Mucosa of descending colon (tissue), 3 donors: ENCODE results near the gene SIGMAR1. TPM values are rescaled to one million over a fixed set of nuclear protein-coding genes. Genes with fewer than 3 reads are reported as not detected.
A peak's percentile ranks its signal among the peaks of the same experiment; 100 is the strongest.

Experiments
- ATAC-seq: fragments of 200-7000 bp; cut with Tn5 transposase; one replicate; pipeline ENCODE4 v1.9.1; 2020; ENCODE audit warnings: mild to moderate bottlenecking, moderate library complexity
- DNase-seq, 3 donors: peaks; one replicate each; pipeline ENCODE4 v3.0.0-alpha.2; 2020
- H3K36me3 ChIP-seq: fragments of 200-600 bp; one replicate; pipeline ENCODE4 v1.8.0; 2021; ENCODE audit warnings: low read depth, mild to moderate bottlenecking
- H3K4me1 ChIP-seq: fragments of 200-600 bp; one replicate; pipeline ENCODE4 v1.8.0; 2021; ENCODE audit warnings: low read depth, mild to moderate bottlenecking
- H3K4me3 ChIP-seq: fragments of 200-600 bp; one replicate; pipeline ENCODE4 v1.8.0; 2021; ENCODE audit warnings: mild to moderate bottlenecking
- H3K9me3 ChIP-seq: fragments of 200-600 bp; one replicate; pipeline ENCODE4 v1.8.0; 2021; ENCODE audit warnings: mild to moderate bottlenecking
- intact Hi-C, 2 donors: fragments of 100-400 bp; cut with DNase I in 1 of 2; cut with micrococcal nuclease in 1 of 2; formaldehyde crosslinking; loops; one replicate each; pipeline versions ENCODE4 v1.11.0 to v1.11.1; 2022; cut with DNase I, micrococcal nuclease
- total RNA-seq, 3 donors: library from RNA; stranded (reverse); fragmentation: NEBNext Ultra II Directional in 2 of 3; extraction: Animal tissue kit (Norgen Biotek cat#: 25700) in 2 of 3; gene quantifications; one replicate each; pipeline versions ENCODE4 v1.2.1 to v1.2.4, GENCODE V29; 2021 to 2023
- TF ChIP-seq, protein P1 (sequence below): fragments of 200-600 bp; IDR thresholded peaks from one replicate; pipeline ENCODE4 v1.8.0; 2022; ENCODE audit warnings: antibody characterized with exemption, mild to moderate bottlenecking
- donor health status: DM: no; HTN: no; CAD: no; lungs with moderate emphysema.
- donor health status: DM: no; HTN: no; CAD: no.
- donor health status: DM: no; HTN: yes; CAD: no.

SIGMAR1 gene
- total RNA-seq, 3 donors from 2014 or later = 48.1 to 59.8 (median 49.6) TPM

DNA sequence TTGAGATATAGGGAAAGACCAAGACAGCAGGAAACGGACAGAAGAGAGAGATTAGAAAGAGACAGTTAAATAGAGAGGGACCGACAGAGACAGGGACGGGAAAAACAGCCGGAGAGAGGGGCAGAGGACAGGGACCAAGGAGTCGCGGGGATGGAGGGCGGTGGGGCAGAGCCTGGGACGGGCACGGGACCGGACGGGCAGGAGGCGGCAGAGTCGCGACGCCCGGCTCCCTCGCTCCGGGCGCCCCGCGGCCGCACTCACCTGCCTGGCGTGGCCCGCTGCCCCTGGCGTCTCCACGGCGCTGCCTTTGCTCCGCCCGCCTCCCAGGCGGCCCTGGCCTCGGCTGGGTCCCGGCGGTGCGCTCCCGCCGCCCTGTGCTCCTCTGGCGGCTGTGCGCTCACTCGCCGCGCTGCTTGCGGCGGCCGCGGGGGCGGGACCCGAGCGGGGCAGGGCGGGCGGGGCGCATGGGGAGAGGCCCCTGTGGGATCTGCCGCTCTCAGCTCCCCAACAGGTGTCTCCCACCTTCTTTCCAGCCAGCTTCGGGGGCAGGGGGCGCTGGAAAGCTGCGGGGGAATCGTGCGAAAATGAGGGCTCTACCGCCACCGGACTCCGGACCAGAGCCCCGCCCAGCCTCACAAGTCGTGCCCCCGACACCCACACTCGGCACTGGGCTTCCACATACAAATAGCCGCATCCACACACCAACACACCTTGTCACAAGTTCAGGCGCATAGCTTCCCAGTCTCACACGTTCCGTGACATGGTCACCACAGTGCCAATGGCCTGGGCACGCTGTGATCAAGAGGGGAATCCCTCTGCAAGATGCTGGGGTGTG, 8.7 kb downstream of the SIGMAR1 start, which contains the start of gene ARID3C:
Gene ARID3C, minus strand, starts transcription at position 411 of the 835 bp plus-strand sequence. CDS start 1,052 bp downstream, outside the sequence.
- H3K4me1 ChIP-seq = peaks cover 23% of the 10 kb centered on the region
- DNase-seq = peak in 2 of 3 donors; percentile 34 to 69
- no peak within 1 kb of the TSS for H3K4me3 ChIP-seq
- no peaks in the 10 kb centered on the region for H3K9me3 ChIP-seq
- ATAC-seq = peak; percentile 86
- TF ChIP-seq, protein P1, sequence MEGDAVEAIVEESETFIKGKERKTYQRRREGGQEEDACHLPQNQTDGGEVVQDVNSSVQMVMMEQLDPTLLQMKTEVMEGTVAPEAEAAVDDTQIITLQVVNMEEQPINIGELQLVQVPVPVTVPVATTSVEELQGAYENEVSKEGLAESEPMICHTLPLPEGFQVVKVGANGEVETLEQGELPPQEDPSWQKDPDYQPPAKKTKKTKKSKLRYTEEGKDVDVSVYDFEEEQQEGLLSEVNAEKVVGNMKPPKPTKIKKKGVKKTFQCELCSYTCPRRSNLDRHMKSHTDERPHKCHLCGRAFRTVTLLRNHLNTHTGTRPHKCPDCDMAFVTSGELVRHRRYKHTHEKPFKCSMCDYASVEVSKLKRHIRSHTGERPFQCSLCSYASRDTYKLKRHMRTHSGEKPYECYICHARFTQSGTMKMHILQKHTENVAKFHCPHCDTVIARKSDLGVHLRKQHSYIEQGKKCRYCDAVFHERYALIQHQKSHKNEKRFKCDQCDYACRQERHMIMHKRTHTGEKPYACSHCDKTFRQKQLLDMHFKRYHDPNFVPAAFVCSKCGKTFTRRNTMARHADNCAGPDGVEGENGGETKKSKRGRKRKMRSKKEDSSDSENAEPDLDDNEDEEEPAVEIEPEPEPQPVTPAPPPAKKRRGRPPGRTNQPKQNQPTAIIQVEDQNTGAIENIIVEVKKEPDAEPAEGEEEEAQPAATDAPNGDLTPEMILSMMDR = no peak
- no peaks in the 10 kb centered on the region for H3K36me3 ChIP-seq
- intact Hi-C loops = no loop called here

DNA sequence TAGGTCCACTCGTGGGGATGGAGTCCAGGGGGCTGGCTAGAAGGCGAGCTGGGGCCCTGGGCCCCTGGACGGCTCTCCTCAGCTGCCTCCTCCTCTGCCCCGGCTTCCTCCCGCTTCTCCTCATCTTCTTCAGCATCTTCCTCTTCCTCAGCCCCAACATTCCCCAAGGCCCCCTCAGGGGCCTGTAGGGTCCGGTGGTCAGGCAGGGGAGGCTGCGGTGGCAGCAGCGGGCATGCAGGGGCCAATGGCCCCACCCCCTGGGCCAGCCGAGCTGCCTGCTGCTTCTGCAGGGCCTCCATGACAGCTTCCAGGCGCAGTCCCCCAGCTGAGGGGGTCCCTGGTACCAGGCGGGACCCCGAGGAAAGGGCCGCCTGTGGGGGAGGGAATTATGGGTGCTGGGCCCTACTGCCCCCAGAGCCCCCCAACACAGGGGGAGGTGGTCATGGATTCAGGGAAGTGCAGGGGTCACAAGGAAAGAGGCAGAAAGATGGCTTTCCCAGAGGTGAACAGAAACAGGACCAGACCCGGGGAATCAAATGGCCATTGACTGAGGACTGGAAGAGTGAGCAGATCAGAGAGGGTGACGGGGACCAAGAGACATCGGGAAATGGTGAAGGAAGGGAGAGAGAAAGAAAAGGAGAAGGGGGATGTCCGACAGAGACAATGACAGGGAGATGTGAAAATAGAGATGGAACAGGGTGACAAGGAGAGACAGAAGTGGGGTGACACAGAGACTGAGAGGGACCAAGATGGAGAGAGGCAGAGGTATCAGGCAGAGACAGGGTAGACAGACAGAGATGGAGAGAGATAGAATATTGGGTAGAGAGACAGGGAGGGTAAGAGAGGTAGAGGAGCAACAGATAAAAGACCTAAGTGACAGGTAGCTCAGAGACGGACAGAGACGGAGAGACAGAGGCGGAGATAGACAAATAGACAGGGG, 9.6 kb downstream of the SIGMAR1 start:
- TF ChIP-seq, protein P1 = no peak
- intact Hi-C loops = no loop called here
- Histone ChIP-seq H3K4me1 (peaks cover 23% of the 10 kb centered on the region), H3K4me3 (no peak overlapping the region), H3K36me3 (no peaks in the 10 kb centered on the region), H3K9me3 (no peaks in the 10 kb centered on the region)
- ATAC-seq (no peak), DNase-seq (no peak)

GRCh38 chr9:34625186-34625486, 12.5 kb downstream of the SIGMAR1 start:
- no peak for ATAC-seq
- TF ChIP-seq, protein P1 = no peak
- Histone ChIP-seq H3K4me3 (no peak overlapping the region), H3K9me3 (no peaks in the 10 kb centered on the region), H3K4me1 (peaks cover 16% of the 10 kb centered on the region), H3K36me3 (no peaks in the 10 kb centered on the region)
- intact Hi-C loops = no loop called here
- no peak for DNase-seq

DNA sequence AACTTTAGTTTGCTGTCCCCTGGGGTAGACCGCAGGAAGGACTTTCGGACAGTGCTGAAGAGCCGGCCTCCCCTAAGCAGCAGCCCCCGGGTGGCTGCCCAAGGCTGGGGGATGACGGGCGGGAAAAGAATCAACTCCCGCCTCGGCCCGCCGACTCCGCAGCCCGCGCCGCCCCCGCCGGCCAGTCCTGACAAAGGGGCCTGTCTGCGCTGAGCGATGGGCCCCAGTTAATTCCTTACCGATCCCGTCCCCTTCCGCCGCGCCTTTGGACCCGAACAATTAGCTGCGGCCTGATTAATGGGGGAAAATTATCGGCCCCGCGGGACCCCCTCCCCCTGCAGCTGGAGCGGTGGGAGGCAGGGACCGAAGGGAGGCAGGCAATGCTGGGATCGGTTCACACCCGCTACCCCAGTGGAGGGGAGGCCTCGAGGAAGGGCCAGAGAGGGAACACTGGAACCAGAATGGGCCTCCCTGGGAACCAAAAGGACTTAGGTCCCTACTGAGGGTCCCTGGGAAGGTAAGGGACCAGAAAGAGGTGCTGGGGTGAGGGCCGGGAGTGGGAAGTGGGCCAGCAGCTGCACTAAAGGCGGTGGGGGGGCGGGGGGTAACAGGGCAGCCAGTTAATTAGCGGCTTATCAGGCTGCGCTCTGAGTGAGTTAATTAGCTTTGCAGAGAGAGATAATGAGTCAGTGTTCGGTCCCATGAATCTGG, 13.0 kb downstream of the SIGMAR1 start:
- Histone ChIP-seq H3K36me3 (no peaks in the 10 kb centered on the region), H3K4me3 (no peak overlapping the region), H3K9me3 (no peaks in the 10 kb centered on the region), H3K4me1 (peaks cover 17% of the 10 kb centered on the region)
- ATAC-seq (no peak), DNase-seq (no peak)
- intact Hi-C loops = no loop called here
- TF ChIP-seq, protein P1 = no peak

GRCh38 chr9:34623374-34624235, 14.0 kb downstream of the SIGMAR1 start:
- Histone ChIP-seq H3K36me3 (no peaks in the 10 kb centered on the region), H3K4me1 (peaks cover 15% of the 10 kb centered on the region), H3K9me3 (no peaks in the 10 kb centered on the region), H3K4me3 (no peak overlapping the region)
- intact Hi-C loops = no loop called here
- DNase-seq = no peak
- ATAC-seq = no peak
- TF ChIP-seq, protein P1 = no peak
